Duodenal mucosa (tissue), 2 donors: ENCODE results near the gene DEF6.

Source experiments
- H3K27ac ChIP-seq: one replicate; pipeline ENCODE4 v1.7.0; 2013; ENCODE audit warnings: low read depth, low read length
- H3K27me3 ChIP-seq, 2 donors: one replicate each; pipeline ENCODE4 v1.7.0; 2013; ENCODE audit warnings: low read length in 2 of 2, control low read depth in 1 of 2; ENCODE audit not compliant: insufficient read depth in 2 of 2, control insufficient read depth in 1 of 2
- H3K36me3 ChIP-seq, 2 donors: one replicate each; pipeline ENCODE4 v1.7.0; 2013; ENCODE audit warnings: low read length in 2 of 2, control low read depth in 1 of 2; ENCODE audit not compliant: insufficient read depth in 2 of 2, control insufficient read depth in 1 of 2
- H3K4me1 ChIP-seq, 2 donors: one replicate each; pipeline ENCODE4 v1.7.0; 2013; ENCODE audit warnings: low read length in 2 of 2, control low read depth in 1 of 2; ENCODE audit not compliant: insufficient read depth in 2 of 2, control insufficient read depth in 1 of 2
- H3K4me3 ChIP-seq, 2 donors: one replicate each; pipeline ENCODE4 v1.7.0; 2013; ENCODE audit warnings: low read length in 2 of 2, low read depth in 1 of 2
- H3K9ac ChIP-seq, 2 donors: one replicate each; pipeline ENCODE4 v1.7.0; 2013; ENCODE audit warnings: low read length in 2 of 2, low read depth in 1 of 2
- H3K9me3 ChIP-seq, 2 donors: one replicate each; pipeline ENCODE4 v1.7.0; 2013; ENCODE audit warnings: low read length in 2 of 2, control low read depth in 1 of 2; ENCODE audit not compliant: control insufficient read depth in 1 of 2

DEF6 gene

DNA sequence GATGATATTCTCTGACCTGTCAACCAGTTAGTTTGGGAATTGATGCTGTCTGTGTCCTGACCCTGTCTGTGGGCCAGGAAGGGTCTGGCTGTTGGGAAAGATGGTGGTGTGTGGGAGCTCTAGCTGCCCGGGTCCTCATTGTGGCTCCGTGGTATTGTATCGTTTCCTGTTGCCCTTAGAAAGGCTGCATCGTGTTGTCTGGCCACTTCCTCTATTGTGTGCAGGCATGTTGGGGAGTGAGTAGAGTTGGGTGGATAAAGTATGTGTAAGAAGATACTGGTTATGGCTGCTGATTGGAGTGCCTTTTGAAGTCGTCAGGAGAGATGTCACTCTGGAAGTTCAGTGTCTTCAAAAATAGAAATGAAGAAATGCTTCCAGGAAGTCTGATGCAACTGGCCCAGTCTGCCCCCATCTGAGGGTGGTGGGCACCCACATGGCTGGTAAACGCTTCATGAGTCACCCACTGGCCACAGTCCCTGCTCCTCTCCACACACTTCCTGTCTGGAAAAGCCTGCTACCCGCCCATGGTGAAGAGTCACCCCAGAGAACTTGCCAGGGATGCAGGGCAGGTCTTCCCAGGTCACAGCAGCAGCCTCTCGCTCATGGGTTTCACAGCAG is 72.6 kb downstream of the DEF6 start:
- Histone ChIP-seq H3K36me3 (peaks cover 0 to 7% of the 10 kb centered on the region in 2 donors), H3K4me3 (peak overlapping the region in 1 of 2 donors; percentile 29), H3K27me3 (no peaks in the 10 kb centered on the region), H3K9ac (no peak overlapping the region), H3K9me3 (no peaks in the 10 kb centered on the region), H3K27ac (no peak overlapping the region), H3K4me1 (peaks cover 31 to 36% of the 10 kb centered on the region in 2 donors)

GRCh38 chr6:35370785-35371493 is 73.3 kb downstream of the DEF6 start:
- Histone ChIP-seq H3K27ac (no peak overlapping the region), H3K4me3 (peak overlapping the region in 1 of 2 donors; percentile 29), H3K9me3 (no peaks in the 10 kb centered on the region), H3K36me3 (peaks cover 0 to 7% of the 10 kb centered on the region in 2 donors), H3K9ac (peak overlapping the region in 1 of 2 donors; percentile 6), H3K4me1 (peaks cover 31 to 36% of the 10 kb centered on the region in 2 donors), H3K27me3 (no peaks in the 10 kb centered on the region)
